Breast epithelium (tissue), 3 donors: ENCODE data around the gene CDH2.

Experiments used
- CTCF ChIP-seq, 3 donors: fragments of 450-650 bp; IDR thresholded peaks; one replicate each; pipeline ENCODE4 v1.5.1; 2016 to 2017; ENCODE audit warnings: antibody characterized with exemption in 3 of 3, mild to moderate bottlenecking in 3 of 3, moderate library complexity in 3 of 3
- POLR2A ChIP-seq: fragments of 450-650 bp; IDR thresholded peaks from one replicate; pipeline ENCODE4 v1.6.1; 2016; ENCODE audit warnings: antibody characterized with exemption, mild to moderate bottlenecking, moderate library complexity
- POLR2AphosphoS5 ChIP-seq, 3 donors: sonication (generic); formaldehyde crosslinking; IDR thresholded peaks; one replicate each; pipeline ENCODE4 v1.6.1; 2017; ENCODE audit warnings: antibody characterized with exemption in 3 of 3

- TF ChIP-seq CTCF (IDR thresholded peaks at IDR 0.05) (no peak), POLR2AphosphoS5 (IDR thresholded peaks at IDR 0.05) (no peak), POLR2A (no peak)
Measured at GRCh38 chr18:28027755-28028154, 149.2 kb downstream of the CDH2 start.
